Amygdala (tissue), 56 donors: ENCODE results near the gene ABCC12.
"Not testable (repeated sequence)": the region's sequence is repeated elsewhere in the genome, so short reads cannot be mapped to it uniquely, and the experiment has no call there.

Experiments used
- DNase-seq, 56 donors: peaks; one replicate each; lab custom pipeline; 2025; lab: John Stamatoyannopoulos, UW

ABCC12 gene

DNA sequence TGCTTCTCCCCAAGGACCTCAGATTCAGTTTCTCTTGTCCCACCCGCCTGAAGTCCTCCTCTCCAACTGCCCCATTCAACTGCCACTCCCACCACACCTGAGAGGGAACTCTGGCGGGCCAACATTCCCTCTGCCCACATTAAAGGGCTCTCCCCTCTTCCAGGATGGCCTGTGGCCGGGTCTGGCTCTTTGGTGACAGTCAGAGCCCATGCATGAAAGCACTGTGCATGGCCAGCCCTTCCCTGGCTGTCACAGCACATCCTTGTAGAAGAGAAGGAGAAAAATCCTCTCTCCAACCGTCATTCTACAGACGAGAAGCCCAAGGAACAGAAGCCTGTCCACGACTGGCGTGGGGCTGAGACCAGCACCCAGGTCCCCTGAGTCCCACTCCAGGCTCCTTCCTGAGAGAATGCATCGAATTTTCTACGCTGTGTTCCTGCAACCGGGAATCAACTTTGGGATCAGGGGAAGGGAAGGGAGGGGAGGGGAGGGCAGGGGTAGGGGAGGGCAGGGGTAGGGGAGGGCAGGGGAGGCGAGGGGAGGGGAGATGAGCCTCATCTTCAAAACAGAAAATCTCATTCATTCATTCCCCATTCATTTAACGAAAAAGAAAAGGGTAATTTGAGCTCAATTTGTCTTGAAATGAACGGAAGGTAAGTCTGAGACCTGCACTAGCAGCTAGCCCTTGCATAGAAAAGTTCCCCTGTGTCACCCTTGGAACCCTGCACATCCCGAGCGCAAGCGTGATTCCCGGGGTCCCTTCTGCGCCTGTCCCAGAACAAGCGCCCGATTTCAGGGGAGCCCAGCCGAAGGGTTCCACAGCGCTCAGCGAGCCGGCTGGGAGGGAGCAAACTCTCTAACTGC is at the start of gene ABCC12:
TSS of gene ABCC12 (minus strand) at position 68 of the 864 bp plus-strand sequence. CDS start 9,569 bp downstream, outside the sequence.
- no peak for DNase-seq

DNA sequence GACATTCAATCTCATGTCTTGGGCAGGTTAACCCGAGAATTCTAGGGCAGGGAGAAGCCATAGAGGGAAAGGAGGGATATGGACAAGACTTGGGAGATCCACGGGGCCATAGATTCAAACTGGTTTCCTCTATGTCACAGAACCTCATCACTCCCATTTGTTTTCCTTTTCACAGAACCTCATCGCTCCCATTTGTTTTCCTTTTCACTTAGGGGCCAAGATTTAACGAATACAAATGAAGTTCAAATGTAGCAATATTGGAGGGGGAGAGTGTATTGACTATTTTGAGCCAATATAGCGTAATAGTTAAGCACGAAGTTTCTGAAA is 49.0 kb upstream of the ABCC12 start:
- no peak for DNase-seq

DNA sequence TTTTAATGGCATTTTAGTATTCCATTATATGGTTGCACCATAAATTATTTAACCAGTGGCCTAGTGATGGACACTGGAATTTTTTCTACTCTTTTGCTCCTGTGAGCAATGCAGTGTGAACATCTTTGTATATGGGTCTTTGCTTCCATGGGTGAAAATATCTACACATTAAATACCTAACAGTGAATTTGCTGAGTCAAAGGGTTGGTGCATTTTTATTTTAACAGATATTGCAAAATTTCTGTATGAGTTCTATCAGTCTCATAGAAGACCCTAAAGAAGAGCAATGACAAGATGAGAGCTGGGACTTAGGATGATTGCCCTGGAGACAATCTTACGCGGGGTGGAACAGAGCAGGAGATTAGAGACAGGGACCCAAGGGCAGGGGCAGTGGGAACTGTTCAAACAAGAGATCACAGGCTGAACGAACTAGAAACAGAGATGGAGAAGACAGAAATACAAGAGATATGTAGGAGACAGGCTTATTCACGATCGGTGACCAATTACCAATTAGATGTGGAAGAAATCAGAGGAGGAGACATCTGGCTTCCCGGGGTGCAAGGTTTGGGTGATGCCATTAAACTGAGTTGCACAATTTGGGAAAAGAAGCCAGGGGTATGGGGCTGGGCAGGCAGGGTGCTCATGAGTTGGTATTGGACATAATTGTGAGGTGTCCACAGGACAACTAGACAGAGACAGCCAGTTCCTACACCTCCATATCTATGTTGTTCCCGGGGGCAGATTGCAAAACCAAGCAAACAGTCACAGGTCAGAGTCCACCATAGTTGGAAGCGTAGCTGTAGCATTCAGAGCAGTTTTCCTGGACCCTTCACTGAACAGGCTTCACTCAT is 48.4 kb upstream of the ABCC12 start:
- no peak for DNase-seq

DNA sequence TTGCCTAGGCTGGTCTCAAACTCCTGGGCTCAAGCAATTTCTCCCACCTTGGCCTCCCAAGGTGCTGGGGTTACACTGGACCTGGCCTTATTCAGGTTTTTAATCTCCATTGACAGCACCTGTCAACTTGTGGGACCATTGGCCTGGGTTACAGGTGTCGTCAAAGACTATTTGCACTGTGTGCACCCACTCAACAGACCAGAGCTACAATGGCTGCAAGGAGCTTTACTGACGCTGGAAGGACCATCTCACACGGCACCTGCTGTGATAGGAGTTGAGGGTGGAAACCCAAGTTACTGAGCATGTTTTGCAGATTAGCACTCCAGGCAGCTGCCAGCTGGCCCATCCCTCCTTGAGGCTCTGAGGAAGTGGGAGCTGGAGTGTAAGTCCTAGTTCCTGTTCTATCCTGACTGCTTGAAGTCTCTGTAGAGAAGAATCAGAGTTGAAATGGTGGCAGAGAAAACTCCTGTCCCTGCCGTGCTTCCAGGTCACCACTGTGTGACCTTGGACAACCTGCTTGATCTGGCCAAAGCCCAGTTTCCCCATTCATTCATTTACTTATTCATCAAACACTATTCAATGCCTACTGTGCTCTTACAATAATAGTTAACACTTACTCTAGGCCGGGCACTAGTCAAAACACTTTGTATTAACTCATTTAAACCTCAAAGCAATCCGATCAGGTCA is 45.9 kb upstream of the ABCC12 start:
- no peak for DNase-seq

DNA sequence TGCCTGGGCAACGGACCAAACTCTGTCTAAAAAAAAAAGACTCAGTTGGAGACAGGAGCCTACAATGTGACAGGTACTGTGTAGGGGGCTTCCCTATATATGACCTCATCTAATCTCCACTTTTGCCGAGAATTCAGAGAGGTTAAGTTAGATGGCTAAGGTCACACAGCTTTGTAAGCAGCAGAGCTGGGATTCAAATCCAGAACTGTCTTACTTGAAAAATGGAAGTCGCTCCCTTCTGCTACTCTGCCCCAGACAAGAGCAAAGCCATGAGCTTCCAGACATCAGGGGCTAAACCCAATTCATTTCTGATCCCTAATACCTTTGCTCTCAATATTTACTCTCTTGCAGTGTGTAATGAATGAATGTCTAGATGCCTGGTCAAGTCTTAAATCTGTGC is 41.5 kb upstream of the ABCC12 start:
- DNase-seq: no peak

DNA sequence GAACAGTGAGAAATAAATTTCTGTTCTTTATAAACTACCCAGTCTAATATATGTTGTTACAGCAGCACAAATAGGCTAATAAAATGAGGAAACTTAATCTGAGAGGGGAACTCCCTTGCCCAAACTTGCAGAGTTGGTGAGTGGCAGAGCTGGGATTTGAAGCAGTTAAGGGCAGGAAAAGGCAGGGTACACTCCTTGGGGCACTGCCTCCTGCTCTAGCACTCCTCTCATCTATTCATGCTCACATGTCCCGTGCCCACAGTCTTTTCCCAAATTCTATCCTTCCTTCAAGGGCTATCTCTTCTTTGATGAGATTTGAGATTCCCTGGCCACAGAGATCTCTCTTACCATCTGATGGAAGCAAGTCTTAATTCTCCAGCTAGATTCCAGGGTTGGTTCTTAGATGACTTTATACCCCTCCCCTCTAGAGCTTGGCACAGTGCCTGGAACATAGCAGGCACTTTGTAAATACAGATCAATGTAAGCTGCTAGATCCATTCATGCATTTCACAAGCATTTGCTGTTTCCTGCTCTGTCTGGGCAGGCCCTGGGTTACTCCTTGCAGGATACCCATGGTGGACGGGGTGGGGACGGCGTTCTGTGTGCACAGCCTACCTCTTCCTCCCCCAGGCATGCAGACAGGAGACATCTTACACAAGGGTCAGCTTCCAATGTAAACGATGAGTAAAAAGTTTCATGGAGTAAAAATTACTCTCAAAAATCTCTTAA is 39.2 kb upstream of the ABCC12 start:
- DNase-seq: peak in 1 of 56 donors; percentile 6

DNA sequence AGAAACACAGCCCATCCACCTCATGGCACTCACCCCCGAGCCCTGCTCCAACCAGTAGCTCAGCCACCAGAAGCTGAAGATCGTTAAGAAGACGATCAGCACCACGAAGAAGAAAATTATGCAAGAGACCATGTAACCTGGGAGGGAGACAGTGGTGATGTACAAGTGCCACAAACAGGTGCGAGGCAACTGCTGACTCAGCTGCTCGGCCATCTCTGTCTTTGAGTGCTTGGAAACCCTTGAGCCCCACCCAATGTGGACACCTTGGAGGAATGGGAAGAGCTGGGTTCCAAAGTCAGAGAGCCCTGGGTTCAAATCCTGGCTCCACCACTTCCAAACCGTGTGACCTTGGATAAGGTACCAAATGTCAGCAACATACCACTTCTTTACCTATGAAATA is 38.1 kb upstream of the ABCC12 start:
- no peak for DNase-seq

DNA sequence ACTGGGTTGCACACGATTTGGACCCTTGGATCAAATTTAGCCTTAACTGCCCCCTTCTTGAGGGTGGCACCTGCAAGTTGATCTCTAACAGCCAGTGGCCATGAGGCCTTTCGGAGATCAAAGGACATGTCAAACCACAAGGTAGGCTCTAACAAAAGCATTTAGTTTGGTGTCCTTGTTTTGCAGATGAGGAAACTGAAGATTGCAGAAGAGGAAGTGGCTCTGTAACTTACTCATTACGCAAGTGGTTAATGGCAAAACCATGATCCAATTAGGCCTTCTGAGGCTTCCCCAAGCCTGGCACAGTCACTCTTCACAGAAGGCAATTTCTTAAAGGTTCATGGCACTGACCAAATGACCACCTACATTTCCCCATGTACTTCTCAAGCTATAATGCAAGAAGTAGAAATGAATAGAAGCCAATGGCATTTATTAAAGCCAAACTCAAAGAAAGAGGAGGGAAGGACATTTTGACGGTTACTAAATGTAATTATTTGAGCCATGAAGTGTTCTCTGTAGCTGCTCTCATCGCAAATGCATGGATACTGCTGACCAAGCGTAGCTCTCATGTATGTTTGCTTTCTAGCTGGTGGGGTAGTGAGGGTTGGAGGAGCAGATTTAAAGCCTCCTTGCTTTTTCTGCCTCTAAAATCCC is 32.8 kb upstream of the ABCC12 start:
- no peak for DNase-seq

DNA sequence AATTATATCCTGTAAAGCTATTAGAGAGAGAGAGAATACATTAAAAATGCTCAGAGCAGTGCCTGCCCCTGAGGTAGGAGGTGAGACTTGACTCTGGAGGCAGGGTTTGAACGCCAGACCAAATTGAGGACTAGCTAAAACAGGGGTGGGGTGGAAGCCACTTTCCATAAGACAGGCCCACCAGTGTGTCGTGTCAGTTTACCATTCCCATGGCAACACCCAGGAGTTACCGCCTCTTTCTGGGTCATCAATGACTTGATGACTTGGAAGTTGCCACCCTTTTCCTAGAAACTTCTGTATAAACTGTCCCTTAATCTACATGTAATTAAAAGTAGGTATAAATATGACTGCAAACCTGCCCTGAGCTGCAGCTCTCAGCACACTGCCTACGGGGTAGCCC is 32.0 kb upstream of the ABCC12 start:
- DNase-seq: no peak

DNA sequence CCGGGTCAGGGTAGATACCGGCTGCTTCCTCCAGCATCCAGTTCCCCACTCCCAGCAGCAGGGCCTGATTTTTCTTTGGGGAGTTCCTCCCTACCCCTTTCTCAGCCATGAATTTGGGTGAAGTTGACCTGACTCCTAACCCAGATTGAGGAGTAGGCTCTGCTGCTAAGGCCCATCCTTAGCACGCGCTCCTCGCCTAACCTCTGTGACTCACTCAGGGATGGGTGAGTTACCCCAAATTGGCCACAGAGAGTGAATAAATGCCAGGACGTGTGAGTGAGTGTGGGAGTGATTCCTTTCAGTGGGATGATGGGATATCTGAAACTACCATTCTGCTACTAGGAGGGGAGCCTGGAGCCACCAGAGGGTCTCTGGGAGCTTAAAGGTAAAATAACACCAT is 28.9 kb upstream of the ABCC12 start:
- DNase-seq: no peak

DNA sequence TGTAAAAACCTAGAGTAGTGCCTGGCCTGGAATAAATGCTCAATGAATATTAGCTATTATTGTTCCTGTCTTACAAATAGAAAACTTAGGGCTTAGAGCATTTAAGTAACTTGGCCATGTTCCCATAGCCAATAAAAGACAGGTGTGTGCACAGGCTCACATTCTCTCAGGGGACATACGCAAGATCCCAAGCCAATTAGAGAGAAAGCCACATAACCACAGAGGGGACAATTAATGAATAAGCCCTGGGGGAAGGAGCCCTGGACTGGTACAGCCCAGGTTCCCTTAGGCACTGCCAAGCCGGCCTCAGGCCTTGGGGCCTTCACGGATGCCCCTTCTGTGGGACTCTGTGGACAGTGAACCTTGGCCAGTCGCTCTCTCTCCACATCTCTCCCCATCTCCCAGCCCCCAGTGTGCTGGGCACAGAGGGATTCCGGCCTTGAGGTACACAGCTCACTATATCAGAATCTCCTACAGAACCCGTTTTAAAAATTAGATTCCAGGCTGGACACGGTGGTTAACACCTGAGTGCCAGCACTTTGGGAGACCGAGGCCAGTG is 27.3 kb upstream of the ABCC12 start:
- no peak for DNase-seq

DNA sequence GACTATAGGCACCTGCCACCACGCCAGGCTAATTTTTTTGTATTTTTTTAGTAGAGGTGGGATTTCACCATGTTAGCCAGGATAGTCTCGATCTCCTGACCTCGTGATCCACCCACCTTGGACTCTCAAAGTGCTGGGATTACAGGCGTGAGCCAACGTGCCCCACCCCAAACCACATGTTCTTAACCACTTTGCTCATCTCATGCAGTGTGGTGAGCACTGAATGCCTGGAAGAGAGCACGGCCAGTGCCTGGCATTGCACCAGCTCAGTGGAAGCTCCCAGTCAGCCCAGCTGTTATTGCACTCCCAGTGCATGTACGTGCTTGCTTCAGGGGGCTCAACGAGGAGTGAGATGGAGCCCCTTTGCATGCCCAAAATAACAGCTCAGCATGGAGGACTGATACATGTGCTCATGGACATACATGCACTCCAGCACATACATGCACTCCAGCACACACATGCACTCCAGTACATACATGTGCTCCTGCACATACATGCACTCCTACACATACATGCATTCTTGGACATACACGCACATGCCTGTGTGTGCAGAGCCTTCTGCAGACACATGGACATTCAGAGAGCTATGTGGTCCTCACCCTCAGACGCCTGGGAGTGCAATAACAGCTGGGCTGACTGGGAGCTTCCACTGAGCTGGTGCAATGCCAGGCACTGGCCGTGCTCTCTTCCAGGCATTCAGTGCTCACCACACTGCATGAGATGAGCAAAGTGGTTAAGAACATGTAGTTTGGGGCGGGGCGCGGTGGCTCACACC is 26.1 kb upstream of the ABCC12 start:
- not testable (repeated sequence) for DNase-seq

DNA sequence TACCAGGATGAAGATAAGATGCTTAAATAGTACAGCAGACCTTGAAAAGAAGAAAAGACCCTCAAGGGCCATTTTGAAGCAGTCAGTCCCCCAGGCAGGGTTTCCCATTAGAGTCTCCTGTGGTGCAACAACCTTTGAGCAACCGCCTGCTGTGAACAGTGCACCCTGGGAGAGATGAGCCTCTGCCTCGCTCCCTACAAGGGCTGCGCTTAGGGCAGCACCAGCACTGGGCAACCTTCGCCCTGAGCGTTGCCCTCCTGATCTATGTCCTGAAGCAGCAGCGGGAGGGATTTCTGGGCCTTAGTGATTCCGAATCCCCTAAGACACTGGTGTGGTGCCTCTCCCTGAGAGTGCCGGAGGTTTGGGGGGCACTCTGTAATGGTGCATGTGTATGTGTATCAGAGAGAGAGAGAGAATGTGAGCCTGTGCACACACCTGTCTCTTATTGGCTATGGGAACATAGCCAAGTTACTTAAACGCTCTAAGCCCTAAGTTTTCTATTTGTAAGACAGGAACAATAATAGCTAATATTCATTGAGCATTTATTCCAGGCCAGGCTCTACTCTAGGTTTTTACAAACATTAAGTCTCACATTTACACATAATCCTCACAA is 25.2 kb upstream of the ABCC12 start:
- no peak for DNase-seq

DNA sequence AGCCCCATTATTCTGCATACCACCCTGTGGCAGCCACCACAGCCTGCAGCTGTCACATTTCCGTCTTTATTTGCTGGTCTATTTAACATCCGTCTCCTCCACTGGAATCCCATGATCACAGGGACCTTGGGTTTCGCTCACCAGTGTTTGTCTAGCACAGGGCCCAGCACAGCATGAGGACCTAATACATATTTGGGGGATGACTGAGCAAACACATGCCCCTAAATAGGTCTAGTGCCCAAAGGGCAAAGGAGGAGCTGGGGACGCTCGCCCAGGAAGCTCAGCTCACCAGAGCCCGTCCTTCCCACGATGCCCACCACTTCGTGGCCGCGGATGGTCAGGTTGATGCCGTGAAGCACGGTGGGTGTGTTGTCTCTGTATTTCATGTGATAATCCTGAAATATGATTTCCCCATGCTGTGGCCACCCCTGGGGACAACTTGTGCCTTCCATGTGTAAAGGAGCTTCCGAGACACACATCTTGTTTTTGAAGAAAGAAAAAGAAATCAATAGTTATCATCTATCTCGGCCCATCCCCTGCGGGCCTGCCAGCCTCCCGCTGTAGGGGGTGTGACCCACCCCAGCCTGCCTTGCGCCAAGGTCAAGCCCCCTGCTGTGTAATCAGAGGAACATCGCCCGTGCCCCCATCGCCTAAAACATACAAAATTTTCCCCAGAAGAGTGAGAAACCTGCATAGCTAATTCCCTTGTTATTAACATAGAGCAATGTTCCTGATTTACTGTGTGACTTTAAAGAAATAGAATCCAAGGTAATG is 21.0 kb upstream of the ABCC12 start:
- no peak for DNase-seq

DNA sequence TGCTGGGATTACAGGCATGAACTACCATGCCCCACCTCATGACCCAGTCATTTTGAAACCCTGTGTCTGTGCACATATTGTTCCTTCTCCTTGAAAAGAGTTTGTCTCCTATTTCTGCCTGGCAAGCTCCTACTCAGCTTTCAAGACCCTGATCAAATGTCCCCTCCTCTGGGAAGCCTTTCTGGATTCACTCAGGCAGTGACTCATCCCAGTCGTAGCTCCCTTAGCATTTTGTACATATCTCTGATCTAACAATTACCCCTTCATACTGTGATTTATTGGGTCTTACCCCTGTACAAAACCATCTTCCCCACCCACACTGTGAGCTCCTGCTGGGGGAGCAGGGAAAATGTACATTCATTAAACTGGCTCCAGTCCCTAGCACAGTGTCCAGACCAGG is 18.1 kb upstream of the ABCC12 start:
- no peak for DNase-seq

DNA sequence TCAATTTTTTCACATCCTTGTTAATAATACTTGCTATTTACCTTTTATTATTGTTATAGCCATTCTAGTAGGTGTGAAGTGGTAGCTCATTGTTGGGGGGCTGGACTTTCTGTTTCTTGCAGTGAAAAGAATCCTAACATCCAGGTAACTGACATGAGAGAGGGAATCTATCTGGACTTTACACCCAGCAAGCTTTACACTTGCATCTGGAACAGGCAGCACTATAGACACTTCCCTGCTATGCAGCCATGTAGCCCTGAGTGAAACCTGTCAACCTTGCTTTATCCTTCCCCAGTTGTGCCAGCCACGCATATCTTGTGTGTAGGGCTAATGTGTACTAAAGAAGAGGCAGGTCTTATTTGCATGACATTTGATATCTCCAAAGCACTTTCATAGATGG is 16.9 kb upstream of the ABCC12 start:
- no peak for DNase-seq

DNA sequence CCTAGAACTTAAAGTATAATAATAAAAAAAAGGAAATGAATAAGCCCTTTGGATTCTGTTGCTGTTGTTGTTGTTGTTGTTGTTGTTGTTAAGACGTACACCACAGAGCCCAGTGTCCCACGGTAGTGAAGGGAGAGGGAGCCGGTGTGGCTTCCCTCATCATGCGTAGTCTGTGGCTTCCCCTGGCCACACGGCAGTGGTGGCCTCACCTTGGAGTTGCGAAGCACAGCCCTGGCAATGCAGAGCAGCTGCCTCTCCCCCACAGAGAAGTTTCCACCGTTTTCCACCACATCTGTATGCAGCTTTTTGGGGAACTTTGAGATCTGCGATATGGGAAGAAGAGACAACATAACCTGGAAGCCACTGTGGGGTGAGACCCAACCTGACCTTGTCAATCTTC is 14.1 kb upstream of the ABCC12 start:
- no peak for DNase-seq

DNA sequence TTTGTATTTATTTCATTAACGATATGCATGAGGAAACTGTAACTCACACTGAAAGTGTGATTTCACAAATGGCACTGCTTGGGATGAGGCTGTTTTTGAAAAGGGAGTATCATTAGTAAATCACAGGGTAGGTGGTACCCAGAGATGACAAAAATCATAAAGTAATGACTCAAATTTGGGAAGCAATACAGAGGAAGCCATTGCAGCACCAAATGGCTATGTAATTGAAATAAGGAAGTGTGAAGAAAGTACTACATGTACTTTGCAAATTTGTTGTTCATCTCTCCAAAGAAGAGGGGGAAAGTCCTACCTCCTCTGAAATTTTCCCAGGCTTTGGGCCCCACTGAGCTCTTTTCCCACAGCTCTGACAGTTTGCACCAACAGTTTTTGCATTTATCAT is 12.3 kb upstream of the ABCC12 start:
- no peak for DNase-seq
